H1 (cell line): ENCODE measurements around the gene LAMA3. TPM values are rescaled to one million over a fixed set of nuclear protein-coding genes. Genes with fewer than 3 reads are reported as not detected.

Experiments
- CTCF ChIA-PET: fragments of 300-600 bp; sonication (Branson Sonifier 250); formaldehyde crosslinking; loops from one replicate; lab custom pipeline; 2021; ENCODE audit not compliant: partially characterized antibody; lab: Charles Lee
- POLR2A ChIA-PET: fragments of 300-600 bp; sonication (Branson Sonifier 250); formaldehyde crosslinking; loops from one replicate; lab custom pipeline; 2021; ENCODE audit warnings: inconsistent platforms; ENCODE audit not compliant: partially characterized antibody; lab: Charles Lee
- DNase-seq, 2 experiments: peaks; one replicate each; pipeline versions ENCODE4 v3.0.0 to v3.0.0-alpha.2; 2010 to 2022; ENCODE audit warnings: low spot score in 2 of 2, low read depth in 1 of 2, mixed read lengths in 1 of 2
- FAIRE-seq: peaks from 2 replicates; lab custom pipeline; 2011; peaks lifted over from hg19 to GRCh38; lab: Jason Lieb, UNC
- H2AFZ ChIP-seq: 2 replicates; pipeline ENCODE4 v1.8.1; 2012; ENCODE audit warnings: low read length, inconsistent platforms
- H2AK5ac ChIP-seq: 2 replicates; pipeline ENCODE4 v1.6.1; 2013; ENCODE audit warnings: low read depth, low read length
- H2BK120ac ChIP-seq: replicated peaks from 2 replicates; pipeline ENCODE3; 2013; ENCODE audit warnings: low read depth, low read length, inconsistent platforms
- H2BK12ac ChIP-seq: 2 replicates; pipeline ENCODE4 v1.6.1; 2013; ENCODE audit warnings: low read depth, low read length
- H2BK15ac ChIP-seq: 2 replicates; pipeline ENCODE4 v1.6.1; 2013; ENCODE audit warnings: low read length
- H2BK20ac ChIP-seq: 2 replicates; pipeline ENCODE4 v1.6.1; 2013; ENCODE audit warnings: low read length
- H2BK5ac ChIP-seq: 2 replicates; pipeline ENCODE4 v1.6.1; 2013; ENCODE audit warnings: low read depth, low read length
- H3K14ac ChIP-seq: 2 replicates; pipeline ENCODE4 v1.6.1; 2013; ENCODE audit warnings: inconsistent platforms; ENCODE audit not compliant: insufficient read length
- H3K18ac ChIP-seq: 2 replicates; pipeline ENCODE4 v1.6.1; 2013; ENCODE audit warnings: low read length; ENCODE audit errors: extremely low read depth
- H3K23ac ChIP-seq: 2 replicates; pipeline ENCODE4 v1.6.1; 2013; ENCODE audit warnings: inconsistent platforms; ENCODE audit not compliant: insufficient read length
- H3K23me2 ChIP-seq: 2 replicates; pipeline ENCODE4 v1.6.1; 2013; ENCODE audit warnings: low read depth, low read length
- H3K27ac ChIP-seq: 2 replicates; pipeline ENCODE4 v1.6.1; 2011; ENCODE audit warnings: low read depth, low read length, inconsistent platforms
- H3K27me3 ChIP-seq, 4 experiments: replicated peaks in 1 of 4; 1 replicate in 1 of 4; 2 replicates in 3 of 4; pipeline versions ENCODE4 v1.6.1 to v1.8.1; 2011 to 2013; ENCODE audit warnings: low read length in 3 of 4, mild to moderate bottlenecking in 3 of 4, inconsistent platforms in 2 of 4, mixed read lengths in 2 of 4, moderate library complexity in 1 of 4; ENCODE audit not compliant: control insufficient read depth in 3 of 4, insufficient read depth in 3 of 4; ENCODE audit errors: extremely low read depth in 1 of 4
- H3K36me3 ChIP-seq, 4 experiments: 2 replicates each; pipeline versions ENCODE4 v1.6.1 to v1.8.1; 2011 to 2013; ENCODE audit warnings: mild to moderate bottlenecking in 4 of 4, low read length in 3 of 4, moderate library complexity in 2 of 4, control low read depth in 1 of 4, inconsistent platforms in 1 of 4; ENCODE audit not compliant: insufficient read depth in 4 of 4, control insufficient read depth in 2 of 4
- H3K4ac ChIP-seq: replicated peaks from 2 replicates; pipeline ENCODE3; 2013; ENCODE audit warnings: low read length, low read depth, mixed read lengths, inconsistent platforms; ENCODE audit not compliant: insufficient read length
- H3K4me1 ChIP-seq, 4 experiments: replicated peaks in 1 of 4; 1 replicate in 1 of 4; 2 replicates in 3 of 4; pipeline versions ENCODE4 v1.6.1 to v1.8.1; 2011 to 2013; ENCODE audit warnings: low read length in 3 of 4, inconsistent platforms in 2 of 4, mixed read lengths in 1 of 4; ENCODE audit not compliant: insufficient read depth in 4 of 4, control insufficient read depth in 3 of 4
- H3K4me2 ChIP-seq, 2 experiments: 2 replicates each; pipeline versions ENCODE4 v1.6.1 to v1.8.1; 2011 to 2013; ENCODE audit warnings: low read depth in 2 of 2, low read length in 2 of 2, control low read depth in 1 of 2, inconsistent platforms in 1 of 2, mild to moderate bottlenecking in 1 of 2; ENCODE audit not compliant: insufficient read depth in 1 of 2
- H3K4me3 ChIP-seq, 4 experiments: fragments of 200-600, 300-600 bp in 1 of 4; sonication (generic), shearing (Covaris generic), sonication (Bioruptor Twin) in 1 of 4; 2 replicates each; pipeline versions ENCODE4 v1.5.1 to v1.8.1; 2011 to 2016; ENCODE audit warnings: low read length in 4 of 4, low read depth in 3 of 4, control low read depth in 2 of 4, inconsistent platforms in 2 of 4, mild to moderate bottlenecking in 2 of 4, mixed read lengths in 1 of 4, moderate library complexity in 1 of 4; ENCODE audit not compliant: insufficient read depth in 2 of 4; ENCODE audit errors: extremely low read depth in 1 of 4
- H3K56ac ChIP-seq: replicated peaks from 2 replicates; pipeline ENCODE3; 2013; ENCODE audit warnings: low read depth, mild to moderate bottlenecking, mixed read lengths, low read length, inconsistent platforms; ENCODE audit not compliant: insufficient read length
- H3K79me1 ChIP-seq: 2 replicates; pipeline ENCODE4 v1.6.1; 2013; ENCODE audit warnings: low read depth, low read length, control low read depth
- H3K79me2 ChIP-seq, 2 experiments: 2 replicates each; pipeline versions ENCODE4 v1.6.1 to v1.8.1; 2012 to 2013; ENCODE audit warnings: low read length in 2 of 2, mild to moderate bottlenecking in 2 of 2, inconsistent platforms in 1 of 2; ENCODE audit not compliant: insufficient read depth in 2 of 2, control insufficient read depth in 1 of 2
- H3K9ac ChIP-seq, 4 experiments: replicated peaks in 1 of 4; 1 replicate in 1 of 4; 2 replicates in 3 of 4; pipeline versions ENCODE4 v1.6.1 to v1.8.1; 2011 to 2013; ENCODE audit warnings: low read depth in 3 of 4, low read length in 3 of 4, control low read depth in 2 of 4, mild to moderate bottlenecking in 2 of 4, moderate library complexity in 2 of 4, inconsistent platforms in 1 of 4; ENCODE audit errors: extremely low read depth in 1 of 4
- H3K9me3 ChIP-seq, 2 experiments: 2 replicates each; pipeline versions ENCODE4 v1.6.1 to v1.8.1; 2012 to 2013; ENCODE audit warnings: mild to moderate bottlenecking in 2 of 2, moderate library complexity in 2 of 2, control low read depth in 1 of 2, inconsistent platforms in 1 of 2, low read depth in 1 of 2, low read length in 1 of 2, mixed read lengths in 1 of 2; ENCODE audit not compliant: insufficient read depth in 2 of 2
- H4K20me1 ChIP-seq, 2 experiments: replicated peaks in 1 of 2; 2 replicates each; pipeline versions ENCODE3 to v1.8.1; 2011 to 2013; ENCODE audit warnings: inconsistent platforms in 2 of 2, low read length in 2 of 2, mild to moderate bottlenecking in 1 of 2; ENCODE audit not compliant: insufficient read depth in 2 of 2, control insufficient read depth in 1 of 2
- H4K5ac ChIP-seq: 2 replicates; pipeline ENCODE4 v1.6.1; 2013; ENCODE audit warnings: low read length, low read depth, mixed read lengths, inconsistent platforms; ENCODE audit not compliant: insufficient read length
- H4K8ac ChIP-seq: 2 replicates; pipeline ENCODE4 v1.8.0; 2013; ENCODE audit warnings: mild to moderate bottlenecking, moderate library complexity, low read length, inconsistent platforms; ENCODE audit not compliant: insufficient read depth; ENCODE audit errors: extremely low read depth
- H4K91ac ChIP-seq: replicated peaks from 2 replicates; pipeline ENCODE3; 2013; ENCODE audit warnings: low read length, mixed read lengths, inconsistent platforms; ENCODE audit not compliant: insufficient read length
- CHD1 ChIP-seq: IDR thresholded peaks from 2 replicates; pipeline ENCODE4 v1.6.1; 2012; ENCODE audit warnings: low read depth, low read length, improper control_type of control experiment
- POLR2AphosphoS5 ChIP-seq: IDR thresholded peaks from 2 replicates; pipeline ENCODE4 v1.6.1; 2011; ENCODE audit warnings: low read depth, low read length
- RXRA ChIP-seq: IDR thresholded peaks from 2 replicates; pipeline ENCODE4 v1.6.1; 2011; ENCODE audit warnings: low read depth, mild to moderate bottlenecking, low read length, moderate library complexity; ENCODE audit not compliant: insufficient read depth
- polyA plus RNA-seq, 7 experiments: library from polyadenylated mRNA; depleted of rRNA in 3 of 7; stranded (reverse) in 5 of 7; unstranded in 2 of 7; fragments of >200 nt in 5 of 7; fragments of 200-250 nt in 2 of 7; gene quantifications; 1 replicate in 5 of 7; 2 replicates in 1 of 7; 4 replicates in 1 of 7; pipeline versions ENCODE4 v1.2.1 to v1.2.3, GENCODE V29; 2011 to 2013; ENCODE audit warnings: missing spikeins in 2 of 7, mixed read lengths in 2 of 7
- total RNA-seq: library from RNA; stranded (reverse); fragmentation: NEBNext Ultra II Directional; extraction: Animal tissue kit (Norgen Biotek cat#: 25700); gene quantifications from 2 replicates; pipeline ENCODE4 v1.2.1, GENCODE V29; 2021
- TF ChIP-seq, protein P1 (sequence below): IDR thresholded peaks from 2 replicates; pipeline ENCODE4 v1.6.1; 2012; ENCODE audit warnings: inconsistent platforms

Gene LAMA3
- total and polyA plus RNA-seq, 2 of the 8 experiments (the other 6 are each of a cell fraction or from before 2014, with no cell fraction given), result 0.76 to 5.0 TPM

DNA sequence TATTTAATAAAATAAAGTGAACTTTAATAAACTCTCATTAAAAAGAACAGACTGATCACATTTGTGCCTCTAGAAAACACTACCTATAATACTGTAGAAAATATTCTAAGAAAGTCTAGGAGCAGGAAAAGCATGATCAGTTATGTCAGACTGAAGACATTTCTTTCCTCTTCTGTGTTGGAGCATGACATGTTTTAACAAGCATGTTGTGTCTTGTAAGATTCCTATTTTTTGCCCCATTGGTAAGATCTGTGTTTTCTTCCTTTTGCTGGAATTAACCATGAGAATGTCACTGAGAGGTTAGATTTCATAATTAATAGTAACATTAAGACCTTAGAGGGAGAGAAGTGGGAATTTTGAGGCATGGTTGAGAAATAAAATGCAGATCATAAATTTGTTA lies 27.7 kb downstream of the LAMA3 start:
- H2BK20ac ChIP-seq, result no peak overlapping the region
- H2BK120ac ChIP-seq, result no peak overlapping the region
- no peak overlapping the region for H4K5ac ChIP-seq
- no peaks in the 10 kb centered on the region for H3K79me1 ChIP-seq
- TF ChIP-seq RXRA, result no peak
- no peak for TF ChIP-seq POLR2AphosphoS5
- TF ChIP-seq, protein P1, sequence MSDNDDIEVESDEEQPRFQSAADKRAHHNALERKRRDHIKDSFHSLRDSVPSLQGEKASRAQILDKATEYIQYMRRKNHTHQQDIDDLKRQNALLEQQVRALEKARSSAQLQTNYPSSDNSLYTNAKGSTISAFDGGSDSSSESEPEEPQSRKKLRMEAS, result no peak
- TF ChIP-seq CHD1, result no peak
- TF ChIP-seq, all 59 proteins: peak for 0
- Histone ChIP-seq H3K4ac (no peak overlapping the region), H3K4me3 (no peak overlapping the region), H3K23ac (no peak overlapping the region), H3K27ac (no peak overlapping the region), H3K18ac (no peak overlapping the region), H2AK5ac (no peak overlapping the region), H2BK5ac (no peak overlapping the region), H2BK12ac (no peak overlapping the region), H3K79me2 (no peaks in the 10 kb centered on the region), H4K8ac (no peak overlapping the region), H2BK15ac (no peak overlapping the region), H4K20me1 (no peaks in the 10 kb centered on the region), H3K4me1 (no peaks in the 10 kb centered on the region; a peak in 1 of 7 replicates), H3K36me3 (no peaks in the 10 kb centered on the region), H3K14ac (no peak overlapping the region), H2AFZ (no peak overlapping the region), H3K23me2 (no peaks in the 10 kb centered on the region), H3K4me2 (no peak overlapping the region), H3K27me3 (no peaks in the 10 kb centered on the region), H3K9ac (no peak overlapping the region), H3K9me3 (no peaks in the 10 kb centered on the region), H3K56ac (no peak overlapping the region), H4K91ac (no peak overlapping the region)
- CTCF ChIA-PET, result no interaction called here
- POLR2A ChIA-PET, result no interaction called here
- DNase-seq (no peak), FAIRE-seq (no peak)
